ENCODE measurements around the gene ERCC8.

ERCC8 gene

DNA sequence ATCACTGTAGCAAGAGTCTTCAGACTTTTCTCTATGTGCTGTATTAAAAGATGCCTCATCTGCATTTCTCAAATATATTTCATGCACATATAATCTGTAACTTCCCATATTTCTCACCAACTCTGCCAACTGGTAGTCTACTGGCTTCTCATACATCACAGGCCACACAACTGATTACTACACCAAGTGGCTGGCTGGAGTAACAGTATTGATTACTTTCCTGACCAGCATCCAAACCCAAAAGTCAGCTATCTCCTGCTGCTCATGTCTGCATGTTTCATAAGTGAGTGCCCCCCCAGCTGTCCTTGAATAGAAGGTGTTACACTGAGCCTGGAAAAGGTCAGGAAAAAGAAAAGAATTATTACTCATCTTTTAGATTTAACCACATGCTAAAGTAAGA, 17.4 kb downstream of the ERCC8 start:
- no peak for DNase-seq (ENCODE audit: low read depth in 2 of 2)
- TF ChIP-seq, protein P1, sequence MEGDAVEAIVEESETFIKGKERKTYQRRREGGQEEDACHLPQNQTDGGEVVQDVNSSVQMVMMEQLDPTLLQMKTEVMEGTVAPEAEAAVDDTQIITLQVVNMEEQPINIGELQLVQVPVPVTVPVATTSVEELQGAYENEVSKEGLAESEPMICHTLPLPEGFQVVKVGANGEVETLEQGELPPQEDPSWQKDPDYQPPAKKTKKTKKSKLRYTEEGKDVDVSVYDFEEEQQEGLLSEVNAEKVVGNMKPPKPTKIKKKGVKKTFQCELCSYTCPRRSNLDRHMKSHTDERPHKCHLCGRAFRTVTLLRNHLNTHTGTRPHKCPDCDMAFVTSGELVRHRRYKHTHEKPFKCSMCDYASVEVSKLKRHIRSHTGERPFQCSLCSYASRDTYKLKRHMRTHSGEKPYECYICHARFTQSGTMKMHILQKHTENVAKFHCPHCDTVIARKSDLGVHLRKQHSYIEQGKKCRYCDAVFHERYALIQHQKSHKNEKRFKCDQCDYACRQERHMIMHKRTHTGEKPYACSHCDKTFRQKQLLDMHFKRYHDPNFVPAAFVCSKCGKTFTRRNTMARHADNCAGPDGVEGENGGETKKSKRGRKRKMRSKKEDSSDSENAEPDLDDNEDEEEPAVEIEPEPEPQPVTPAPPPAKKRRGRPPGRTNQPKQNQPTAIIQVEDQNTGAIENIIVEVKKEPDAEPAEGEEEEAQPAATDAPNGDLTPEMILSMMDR (IDR thresholded peaks at IDR 0.05; ENCODE audit: low read depth, low read length): no peak
- H3K4me3 ChIP-seq (replicated peaks in 1 of 2; ENCODE audit: low read depth in 2 of 2, low read length in 2 of 2): no peak overlapping the region

GRCh38 chr5:60918466-60918865, 26.4 kb downstream of the ERCC8 start:
- TF ChIP-seq, protein P1 (IDR thresholded peaks at IDR 0.05; ENCODE audit: low read depth, low read length): no peak
- no peak overlapping the region for H3K4me3 ChIP-seq (replicated peaks in 1 of 2; ENCODE audit: low read depth in 2 of 2, low read length in 2 of 2)
- no peak for DNase-seq (ENCODE audit: low read depth in 2 of 2)

DNA sequence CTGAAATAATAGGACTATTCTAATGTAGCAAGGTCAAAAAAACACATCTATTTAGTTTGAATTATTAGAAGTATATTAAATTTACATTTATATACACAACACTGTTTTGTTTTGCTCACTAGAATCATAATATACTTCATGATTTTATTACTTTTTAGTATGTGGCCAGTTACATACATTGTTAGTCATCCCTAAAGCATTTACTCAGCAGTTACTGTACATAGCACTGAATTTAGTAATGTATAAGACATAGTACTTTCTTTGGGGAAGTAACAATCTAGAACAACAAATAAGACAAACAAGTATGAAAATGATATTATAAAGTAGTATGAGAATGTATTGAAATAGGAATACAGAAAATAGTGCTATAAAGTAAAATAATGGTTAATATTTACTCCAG, 28.2 kb downstream of the ERCC8 start:
- TF ChIP-seq, protein P1 (IDR thresholded peaks at IDR 0.05; ENCODE audit: low read depth, low read length): no peak
- no peak overlapping the region for H3K4me3 ChIP-seq (replicated peaks in 1 of 2; ENCODE audit: low read depth in 2 of 2, low read length in 2 of 2)
- DNase-seq (ENCODE audit: low read depth in 2 of 2): peak in 1 of 2 donors; percentile 52

GRCh38 chr5:60903356-60903755, 41.5 kb downstream of the ERCC8 start:
- no peak for DNase-seq (ENCODE audit: low read depth in 2 of 2)
- no peak overlapping the region for H3K4me3 ChIP-seq (replicated peaks in 1 of 2; ENCODE audit: low read depth in 2 of 2, low read length in 2 of 2)
- TF ChIP-seq, protein P1 (IDR thresholded peaks at IDR 0.05; ENCODE audit: low read depth, low read length): no peak

GRCh38 chr5:60896991-60897390, 47.9 kb downstream of the ERCC8 start:
- no peak overlapping the region for H3K4me3 ChIP-seq (replicated peaks in 1 of 2; ENCODE audit: low read depth in 2 of 2, low read length in 2 of 2)
- TF ChIP-seq, protein P1 (IDR thresholded peaks at IDR 0.05; ENCODE audit: low read depth, low read length): no peak
- no peak for DNase-seq (ENCODE audit: low read depth in 2 of 2)

GRCh38 chr5:60893521-60893920, 51.3 kb downstream of the ERCC8 start:
- H3K4me3 ChIP-seq (replicated peaks in 1 of 2; ENCODE audit: low read depth in 2 of 2, low read length in 2 of 2): no peak overlapping the region
- DNase-seq (ENCODE audit: low read depth in 2 of 2): no peak
- TF ChIP-seq, protein P1 (IDR thresholded peaks at IDR 0.05; ENCODE audit: low read depth, low read length): no peak

GRCh38 chr5:60891667-60892066, 53.2 kb downstream of the ERCC8 start:
- no peak overlapping the region for H3K4me3 ChIP-seq (replicated peaks in 1 of 2; ENCODE audit: low read depth in 2 of 2, low read length in 2 of 2)
- TF ChIP-seq, protein P1 (IDR thresholded peaks at IDR 0.05; ENCODE audit: low read depth, low read length): no peak
- no peak for DNase-seq (ENCODE audit: low read depth in 2 of 2)

Measured in cardiac fibroblast (primary cell).